ENCODE measurements around the gene DPM2.

GRCh38 chr9:127924736-127925444 lies 12.8 kb downstream of the DPM2 start:
- TF ChIP-seq, protein P1, sequence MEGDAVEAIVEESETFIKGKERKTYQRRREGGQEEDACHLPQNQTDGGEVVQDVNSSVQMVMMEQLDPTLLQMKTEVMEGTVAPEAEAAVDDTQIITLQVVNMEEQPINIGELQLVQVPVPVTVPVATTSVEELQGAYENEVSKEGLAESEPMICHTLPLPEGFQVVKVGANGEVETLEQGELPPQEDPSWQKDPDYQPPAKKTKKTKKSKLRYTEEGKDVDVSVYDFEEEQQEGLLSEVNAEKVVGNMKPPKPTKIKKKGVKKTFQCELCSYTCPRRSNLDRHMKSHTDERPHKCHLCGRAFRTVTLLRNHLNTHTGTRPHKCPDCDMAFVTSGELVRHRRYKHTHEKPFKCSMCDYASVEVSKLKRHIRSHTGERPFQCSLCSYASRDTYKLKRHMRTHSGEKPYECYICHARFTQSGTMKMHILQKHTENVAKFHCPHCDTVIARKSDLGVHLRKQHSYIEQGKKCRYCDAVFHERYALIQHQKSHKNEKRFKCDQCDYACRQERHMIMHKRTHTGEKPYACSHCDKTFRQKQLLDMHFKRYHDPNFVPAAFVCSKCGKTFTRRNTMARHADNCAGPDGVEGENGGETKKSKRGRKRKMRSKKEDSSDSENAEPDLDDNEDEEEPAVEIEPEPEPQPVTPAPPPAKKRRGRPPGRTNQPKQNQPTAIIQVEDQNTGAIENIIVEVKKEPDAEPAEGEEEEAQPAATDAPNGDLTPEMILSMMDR (IDR thresholded peaks at IDR 0.05; ENCODE audit: borderline replicate concordance, extremely low read depth, low read length, poor library complexity, severe bottlenecking), result no peak
- TF ChIP-seq EZH2 (IDR thresholded peaks at IDR 0.05; ENCODE audit: borderline replicate concordance, low read depth, low read length, severe bottlenecking), result no peak

All from DND-41 (cell line).